HCT116 (cell line): Measurements from ENCODE around the gene SLC38A9. TPM values are rescaled to one million over a fixed set of nuclear protein-coding genes. Genes with fewer than 3 reads are reported as not detected.

ENCODE experiments used
- ATAC-seq: fragments of 200-7000 bp; cut with Tn5 transposase; 2 replicates; pipeline ENCODE4 v1.9.1; 2020; ENCODE audit warnings: mild to moderate bottlenecking, moderate library complexity
- BruUV-seq: library from RNA; stranded (reverse); fragments of 400-500 nt; replicated peaks from 2 replicates; lab custom pipeline; 2021; lab: Mats Ljungman, UMichigan
- CTCF ChIA-PET: fragments of 300-600 bp; sonication (Branson Sonifier 250); formaldehyde crosslinking; loops from one replicate; lab custom pipeline; 2021; ENCODE audit warnings: antibody characterized with exemption; lab: Charles Lee
- POLR2A ChIA-PET: fragments of 300-600, 350-600 bp; sonication (Branson Sonifier 250); formaldehyde crosslinking; loops from one replicate; lab custom pipeline; 2021; ENCODE audit warnings: antibody characterized with exemption; lab: Charles Lee
- RAD21 ChIA-PET, 2 experiments: fragments of 300-600 bp; sonication (Branson Sonifier 250); formaldehyde crosslinking; loops; one replicate each; lab custom pipeline; 2023; ENCODE audit warnings: low total read pairs in 2 of 2; ENCODE audit not compliant: uncharacterized antibody in 2 of 2, unreplicated experiment in 2 of 2, low non-redundant PET in 1 of 2; lab: Charles Lee
- DNase-seq: peaks from one replicate; pipeline ENCODE4 v3.0.0-alpha.2; 2010; ENCODE audit warnings: low read depth, low spot score
- H2AFZ ChIP-seq: fragments of 200-600 bp; shearing (Covaris generic), sonication (generic); 2 replicates; pipeline ENCODE4 v1.6.1; 2017; ENCODE audit warnings: low read depth, mixed run types, mixed read lengths, antibody characterized with exemption, low read length; ENCODE audit not compliant: poor library complexity, severe bottlenecking
- H3K27ac ChIP-seq: 2 replicates; pipeline ENCODE4 v1.5.1; 2012; ENCODE audit warnings: low read depth, low read length
- H3K27me3 ChIP-seq: fragments of 200-600 bp; sonication (generic); 2 replicates; pipeline ENCODE4 v1.6.1; 2016; ENCODE audit warnings: mixed run types, low read length, mixed read lengths; ENCODE audit not compliant: insufficient read depth
- H3K36me3 ChIP-seq, 2 experiments: fragments of 200-500 bp in 1 of 2; fragments of 200-600 bp in 1 of 2; sonication (Bioruptor generic) in 1 of 2; sonication (generic) in 1 of 2; 2 replicates each; pipeline versions ENCODE4 v1.5.1 to v1.6.1; 2014 to 2016; ENCODE audit warnings: low read length in 2 of 2, inconsistent platforms in 1 of 2, mixed read lengths in 1 of 2, mixed run types in 1 of 2; ENCODE audit not compliant: insufficient read depth in 2 of 2, control insufficient read depth in 1 of 2
- H3K4me1 ChIP-seq, 2 experiments: fragments of 200-600 bp in 1 of 2; sonication (generic) in 1 of 2; 2 replicates each; pipeline versions ENCODE4 v1.5.1 to v1.6.1; 2012 to 2017; ENCODE audit warnings: low read length in 2 of 2, inconsistent platforms in 1 of 2, mild to moderate bottlenecking in 1 of 2, mixed read lengths in 1 of 2, mixed run types in 1 of 2, moderate library complexity in 1 of 2; ENCODE audit not compliant: insufficient read depth in 2 of 2, control insufficient read depth in 1 of 2
- H3K4me2 ChIP-seq: fragments of 200-600 bp; sonication (generic); 2 replicates; pipeline ENCODE4 v1.6.1; 2017; ENCODE audit warnings: mixed run types, low read length, mixed read lengths
- H3K4me3 ChIP-seq, 2 experiments: fragments of 200-600 bp in 1 of 2; sonication (generic) in 1 of 2; replicated peaks in 1 of 2; 2 replicates each; pipeline ENCODE4 v1.5.1; 2011 to 2016; ENCODE audit warnings: low read length in 2 of 2, control low read depth in 1 of 2, low read depth in 1 of 2, mild to moderate bottlenecking in 1 of 2, mixed read lengths in 1 of 2, mixed run types in 1 of 2
- H3K79me2 ChIP-seq: fragments of 200-600 bp; sonication (generic); 2 replicates; pipeline ENCODE4 v1.6.1; 2017; ENCODE audit warnings: mild to moderate bottlenecking, mixed run types, low read length, moderate library complexity, mixed read lengths; ENCODE audit not compliant: insufficient read depth
- H3K9ac ChIP-seq: fragments of 200-600 bp; sonication (generic); 2 replicates; pipeline ENCODE4 v1.6.1; 2016; ENCODE audit warnings: low read length, mixed read lengths
- H3K9me2 ChIP-seq: fragments of 200-600 bp; sonication (generic), shearing (Covaris generic); 2 replicates; pipeline ENCODE4 v1.6.1; 2017; ENCODE audit warnings: mixed run types, mild to moderate bottlenecking, moderate library complexity; ENCODE audit not compliant: insufficient read depth
- H3K9me3 ChIP-seq, 2 experiments: fragments of 200-500 bp in 1 of 2; fragments of 200-600 bp in 1 of 2; sonication (Bioruptor generic) in 1 of 2; sonication (generic) in 1 of 2; 2 replicates each; pipeline ENCODE4 v1.6.1; 2014 to 2017; ENCODE audit warnings: low read length in 2 of 2, mixed read lengths in 2 of 2, inconsistent platforms in 1 of 2, low read depth in 1 of 2, mild to moderate bottlenecking in 1 of 2, mixed run types in 1 of 2, moderate library complexity in 1 of 2; ENCODE audit not compliant: control insufficient read depth in 1 of 2, insufficient read depth in 1 of 2
- H4K20me1 ChIP-seq: fragments of 200-600 bp; sonication (generic), shearing (Covaris generic); 2 replicates; pipeline ENCODE4 v1.6.1; 2017; ENCODE audit warnings: mixed run types, mild to moderate bottlenecking, moderate library complexity; ENCODE audit not compliant: insufficient read depth
- EGR1 ChIP-seq: IDR thresholded peaks from 2 replicates; pipeline ENCODE4 v1.6.1; 2012; ENCODE audit warnings: low read depth
- EZH2 ChIP-seq: fragments of 200-600 bp; sonication (generic); IDR thresholded peaks from 2 replicates; pipeline ENCODE4 v1.6.1; 2017; ENCODE audit warnings: antibody characterized with exemption, mixed run types
- TCF7L2 ChIP-seq: IDR thresholded peaks from 2 replicates; pipeline ENCODE4 v1.7.0; 2011; ENCODE audit warnings: borderline replicate concordance, inconsistent platforms; ENCODE audit not compliant: insufficient read depth, insufficient read length; ENCODE audit errors: extremely low read depth
- ZNF274 ChIP-seq: fragments of 200-500 bp; sonication (Bioruptor generic); IDR thresholded peaks from 2 replicates; pipeline ENCODE4 v1.6.1; 2014; ENCODE audit warnings: mild to moderate bottlenecking, low read depth, low read length, inconsistent platforms
- intact Hi-C: fragments of 100-400 bp; cut with micrococcal nuclease; formaldehyde crosslinking; loops from 2 replicates; pipeline ENCODE4 v1.10.0; 2022
- total RNA-seq: library from RNA; stranded (reverse); gene quantifications from one replicate; pipeline ENCODE4 v1.2.1, GENCODE V29; 2021; ENCODE audit not compliant: unreplicated experiment
- TF ChIP-seq, protein P1 (sequence below): IDR thresholded peaks from 2 replicates; pipeline ENCODE4 v1.6.1; 2012; ENCODE audit warnings: low read depth
- TF ChIP-seq, protein P2 (sequence below): IDR thresholded peaks from 2 replicates; pipeline ENCODE4 v1.6.1; 2011; ENCODE audit warnings: mild to moderate bottlenecking, low read length, moderate library complexity; ENCODE audit not compliant: insufficient replicate concordance; ENCODE audit errors: extremely low read depth

Gene SLC38A9
- total RNA-seq, 1 experiment from 2014 or later: 12.6 TPM

DNA sequence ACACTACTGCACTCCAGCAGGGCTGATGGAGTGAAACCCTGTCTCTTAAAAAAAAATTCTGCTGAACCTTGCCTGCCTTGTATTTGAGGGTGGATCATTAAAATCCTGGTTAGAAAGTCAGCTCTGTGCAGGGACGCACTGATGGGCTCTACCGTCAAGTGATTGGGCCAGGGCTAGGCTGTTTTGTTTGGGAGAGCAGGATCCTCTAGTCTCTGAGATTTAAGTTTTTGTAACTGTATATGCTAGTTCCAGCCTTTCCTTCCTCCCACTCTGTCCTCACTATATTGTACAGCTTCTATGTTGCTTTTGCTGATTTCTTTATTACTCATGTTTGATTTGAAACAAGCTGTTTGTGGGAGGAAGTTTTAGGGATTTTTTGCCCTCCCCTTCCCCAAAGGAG, 37.3 kb upstream of the SLC38A9 start:
- Histone ChIP-seq H3K36me3 (no peaks in the 10 kb centered on the region), H3K9me2 (no peaks in the 10 kb centered on the region), H2AFZ (no peak overlapping the region), H3K4me2 (no peak overlapping the region), H3K4me1 (no peaks in the 10 kb centered on the region), H3K27ac (no peak overlapping the region), H3K4me3 (no peak overlapping the region), H3K27me3 (no peaks in the 10 kb centered on the region), H3K9ac (no peak overlapping the region), H3K79me2 (no peaks in the 10 kb centered on the region), H4K20me1 (no peaks in the 10 kb centered on the region), H3K9me3 (no peaks in the 10 kb centered on the region)
- no peak for ATAC-seq
- ChIA-PET POLR2A (no interaction called here), RAD21 (no interaction called here), CTCF (no interaction called here)
- intact Hi-C loops: no loop called here
- no TSS peak for BruUV-seq
- TF ChIP-seq EGR1: no peak
- TF ChIP-seq ZNF274: no peak
- TF ChIP-seq, protein P1, sequence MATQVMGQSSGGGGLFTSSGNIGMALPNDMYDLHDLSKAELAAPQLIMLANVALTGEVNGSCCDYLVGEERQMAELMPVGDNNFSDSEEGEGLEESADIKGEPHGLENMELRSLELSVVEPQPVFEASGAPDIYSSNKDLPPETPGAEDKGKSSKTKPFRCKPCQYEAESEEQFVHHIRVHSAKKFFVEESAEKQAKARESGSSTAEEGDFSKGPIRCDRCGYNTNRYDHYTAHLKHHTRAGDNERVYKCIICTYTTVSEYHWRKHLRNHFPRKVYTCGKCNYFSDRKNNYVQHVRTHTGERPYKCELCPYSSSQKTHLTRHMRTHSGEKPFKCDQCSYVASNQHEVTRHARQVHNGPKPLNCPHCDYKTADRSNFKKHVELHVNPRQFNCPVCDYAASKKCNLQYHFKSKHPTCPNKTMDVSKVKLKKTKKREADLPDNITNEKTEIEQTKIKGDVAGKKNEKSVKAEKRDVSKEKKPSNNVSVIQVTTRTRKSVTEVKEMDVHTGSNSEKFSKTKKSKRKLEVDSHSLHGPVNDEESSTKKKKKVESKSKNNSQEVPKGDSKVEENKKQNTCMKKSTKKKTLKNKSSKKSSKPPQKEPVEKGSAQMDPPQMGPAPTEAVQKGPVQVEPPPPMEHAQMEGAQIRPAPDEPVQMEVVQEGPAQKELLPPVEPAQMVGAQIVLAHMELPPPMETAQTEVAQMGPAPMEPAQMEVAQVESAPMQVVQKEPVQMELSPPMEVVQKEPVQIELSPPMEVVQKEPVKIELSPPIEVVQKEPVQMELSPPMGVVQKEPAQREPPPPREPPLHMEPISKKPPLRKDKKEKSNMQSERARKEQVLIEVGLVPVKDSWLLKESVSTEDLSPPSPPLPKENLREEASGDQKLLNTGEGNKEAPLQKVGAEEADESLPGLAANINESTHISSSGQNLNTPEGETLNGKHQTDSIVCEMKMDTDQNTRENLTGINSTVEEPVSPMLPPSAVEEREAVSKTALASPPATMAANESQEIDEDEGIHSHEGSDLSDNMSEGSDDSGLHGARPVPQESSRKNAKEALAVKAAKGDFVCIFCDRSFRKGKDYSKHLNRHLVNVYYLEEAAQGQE: no peak
- no peak for TF ChIP-seq EZH2
- TF ChIP-seq TCF7L2: no peak
- TF ChIP-seq, protein P2, sequence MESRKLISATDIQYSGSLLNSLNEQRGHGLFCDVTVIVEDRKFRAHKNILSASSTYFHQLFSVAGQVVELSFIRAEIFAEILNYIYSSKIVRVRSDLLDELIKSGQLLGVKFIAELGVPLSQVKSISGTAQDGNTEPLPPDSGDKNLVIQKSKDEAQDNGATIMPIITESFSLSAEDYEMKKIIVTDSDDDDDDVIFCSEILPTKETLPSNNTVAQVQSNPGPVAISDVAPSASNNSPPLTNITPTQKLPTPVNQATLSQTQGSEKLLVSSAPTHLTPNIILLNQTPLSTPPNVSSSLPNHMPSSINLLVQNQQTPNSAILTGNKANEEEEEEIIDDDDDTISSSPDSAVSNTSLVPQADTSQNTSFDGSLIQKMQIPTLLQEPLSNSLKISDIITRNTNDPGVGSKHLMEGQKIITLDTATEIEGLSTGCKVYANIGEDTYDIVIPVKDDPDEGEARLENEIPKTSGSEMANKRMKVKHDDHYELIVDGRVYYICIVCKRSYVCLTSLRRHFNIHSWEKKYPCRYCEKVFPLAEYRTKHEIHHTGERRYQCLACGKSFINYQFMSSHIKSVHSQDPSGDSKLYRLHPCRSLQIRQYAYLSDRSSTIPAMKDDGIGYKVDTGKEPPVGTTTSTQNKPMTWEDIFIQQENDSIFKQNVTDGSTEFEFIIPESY: no peak
- no peak for DNase-seq
